Measurements from ENCODE around the gene TRIP12. TPM values are rescaled to one million over a fixed set of nuclear protein-coding genes. Genes with fewer than 3 reads are reported as not detected.
A peak's percentile ranks its signal among the peaks of the same experiment; 100 is the strongest.

TRIP12 gene
- total RNA-seq, 1 donor from 2014 or later, result 79.4 TPM

- Histone ChIP-seq H3K4me1 (no peaks in the 10 kb centered on the region), H3K9me3 (no peaks in the 10 kb centered on the region), H3K4me3 (no peak overlapping the region), H3K36me3 (peaks cover 27 to 68% of the 10 kb centered on the region in 2 donors), H3K27ac (no peak overlapping the region), H3K27me3 (no peaks in the 10 kb centered on the region)
- TF ChIP-seq, protein P1, sequence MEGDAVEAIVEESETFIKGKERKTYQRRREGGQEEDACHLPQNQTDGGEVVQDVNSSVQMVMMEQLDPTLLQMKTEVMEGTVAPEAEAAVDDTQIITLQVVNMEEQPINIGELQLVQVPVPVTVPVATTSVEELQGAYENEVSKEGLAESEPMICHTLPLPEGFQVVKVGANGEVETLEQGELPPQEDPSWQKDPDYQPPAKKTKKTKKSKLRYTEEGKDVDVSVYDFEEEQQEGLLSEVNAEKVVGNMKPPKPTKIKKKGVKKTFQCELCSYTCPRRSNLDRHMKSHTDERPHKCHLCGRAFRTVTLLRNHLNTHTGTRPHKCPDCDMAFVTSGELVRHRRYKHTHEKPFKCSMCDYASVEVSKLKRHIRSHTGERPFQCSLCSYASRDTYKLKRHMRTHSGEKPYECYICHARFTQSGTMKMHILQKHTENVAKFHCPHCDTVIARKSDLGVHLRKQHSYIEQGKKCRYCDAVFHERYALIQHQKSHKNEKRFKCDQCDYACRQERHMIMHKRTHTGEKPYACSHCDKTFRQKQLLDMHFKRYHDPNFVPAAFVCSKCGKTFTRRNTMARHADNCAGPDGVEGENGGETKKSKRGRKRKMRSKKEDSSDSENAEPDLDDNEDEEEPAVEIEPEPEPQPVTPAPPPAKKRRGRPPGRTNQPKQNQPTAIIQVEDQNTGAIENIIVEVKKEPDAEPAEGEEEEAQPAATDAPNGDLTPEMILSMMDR (IDR thresholded peaks at IDR 0.05), result no peak
- intact Hi-C loops (cut with DNase I), result no loop called here
- DNase-seq (ENCODE audit: low spot score in 2 of 2), result no peak
Measured at GRCh38 chr2:229825476-229825875, 96.3 kb downstream of the TRIP12 start.

GRCh38 chr2:229821316-229821715, 100.5 kb downstream of the TRIP12 start:
- Histone ChIP-seq H3K36me3 (peaks cover 18 to 40% of the 10 kb centered on the region in 2 donors), H3K9me3 (no peaks in the 10 kb centered on the region), H3K4me3 (no peak overlapping the region), H3K27ac (no peak overlapping the region), H3K4me1 (no peaks in the 10 kb centered on the region), H3K27me3 (no peaks in the 10 kb centered on the region)
- TF ChIP-seq, protein P1 (IDR thresholded peaks at IDR 0.05), result no peak
- intact Hi-C loops (cut with DNase I), result no loop called here
- no peak for DNase-seq (ENCODE audit: low spot score in 2 of 2)

- Histone ChIP-seq H3K27ac (no peak overlapping the region), H3K4me1 (no peaks in the 10 kb centered on the region), H3K27me3 (no peaks in the 10 kb centered on the region), H3K4me3 (no peak overlapping the region), H3K36me3 (peaks cover 23 to 30% of the 10 kb centered on the region in 2 donors), H3K9me3 (no peaks in the 10 kb centered on the region)
- intact Hi-C loops (cut with DNase I), result no loop called here
- no peak for DNase-seq (ENCODE audit: low spot score in 2 of 2)
- TF ChIP-seq, protein P1 (IDR thresholded peaks at IDR 0.05), result no peak
Measured at GRCh38 chr2:229818230-229818629, 103.6 kb downstream of the TRIP12 start.

DNA sequence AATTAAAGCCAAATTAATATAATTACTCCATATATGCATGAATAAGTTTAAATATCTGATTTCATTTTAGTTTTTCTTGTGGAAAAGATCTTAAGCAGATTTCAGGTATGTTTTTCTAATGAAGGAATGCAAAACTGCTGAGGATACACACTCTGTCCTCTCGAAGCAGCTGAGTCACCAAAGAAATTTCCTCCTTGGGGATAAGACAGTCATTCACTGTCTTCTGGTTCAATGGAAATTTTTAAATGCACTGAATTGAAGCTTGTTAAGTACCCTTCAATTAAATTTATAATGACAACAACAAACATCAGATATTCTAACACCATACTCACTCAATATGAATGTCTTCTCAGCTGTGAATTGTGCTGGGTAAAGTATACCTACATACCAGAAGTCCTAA, 106.0 kb downstream of the TRIP12 start:
- no peaks in the 10 kb centered on the region for H3K27me3 ChIP-seq
- intact Hi-C loops (cut with DNase I), result no loop called here
- peaks cover 24 to 31% of the 10 kb centered on the region in 2 donors for H3K36me3 ChIP-seq
- no peak for DNase-seq (ENCODE audit: low spot score in 2 of 2)
- H3K9me3 ChIP-seq, result no peaks in the 10 kb centered on the region
- TF ChIP-seq, protein P1 (IDR thresholded peaks at IDR 0.05), result no peak
- no peak overlapping the region for H3K4me3 ChIP-seq
- no peak overlapping the region for H3K27ac ChIP-seq
- H3K4me1 ChIP-seq, result peaks cover 0 to 3% of the 10 kb centered on the region in 2 donors

- Histone ChIP-seq H3K4me3 (no peak overlapping the region), H3K4me1 (peaks cover 0 to 5% of the 10 kb centered on the region in 2 donors), H3K27ac (no peak overlapping the region), H3K27me3 (no peaks in the 10 kb centered on the region), H3K9me3 (no peaks in the 10 kb centered on the region), H3K36me3 (peaks cover 28 to 36% of the 10 kb centered on the region in 2 donors)
- intact Hi-C loops (cut with DNase I), result no loop called here
- no peak for DNase-seq (ENCODE audit: low spot score in 2 of 2)
- TF ChIP-seq, protein P1 (IDR thresholded peaks at IDR 0.05), result no peak
Measured at GRCh38 chr2:229815342-229815741, 106.5 kb downstream of the TRIP12 start.

- Histone ChIP-seq H3K36me3 (peaks cover 30 to 51% of the 10 kb centered on the region in 2 donors), H3K9me3 (no peaks in the 10 kb centered on the region), H3K4me3 (no peak overlapping the region), H3K27ac (peak overlapping the region; percentile 8 to 28), H3K27me3 (no peaks in the 10 kb centered on the region), H3K4me1 (peaks cover 0 to 5% of the 10 kb centered on the region in 2 donors)
- DNase-seq (ENCODE audit: low spot score in 2 of 2), result no peak
- intact Hi-C loops (cut with DNase I), result no loop called here
- TF ChIP-seq, protein P1 (IDR thresholded peaks at IDR 0.05), result no peak
Measured at GRCh38 chr2:229810786-229811185, 111.0 kb downstream of the TRIP12 start.
